Skeletal muscle cell (primary cell): ENCODE data around the gene SLC8A1.

ENCODE experiments used
- DNase-seq: peaks from one replicate; pipeline ENCODE4 v3.0.0-alpha.2; 2010; ENCODE audit warnings: low read depth
- H3K4me3 ChIP-seq: 2 replicates; pipeline ENCODE4 v1.5.1; 2011; ENCODE audit warnings: low read depth, mild to moderate bottlenecking, control low read depth, low read length, moderate library complexity

The SLC8A1 gene

GRCh38 chr2:40150266-40150665 is 301.6 kb downstream of the SLC8A1 start:
- no peak for DNase-seq
- no peak overlapping the region for H3K4me3 ChIP-seq

- no peak for DNase-seq
- H3K4me3 ChIP-seq: no peak overlapping the region
Measured at GRCh38 chr2:40148334-40148733, 303.6 kb downstream of the SLC8A1 start.

GRCh38 chr2:40147360-40147759 is 304.5 kb downstream of the SLC8A1 start:
- no peak overlapping the region for H3K4me3 ChIP-seq
- DNase-seq: no peak

DNA sequence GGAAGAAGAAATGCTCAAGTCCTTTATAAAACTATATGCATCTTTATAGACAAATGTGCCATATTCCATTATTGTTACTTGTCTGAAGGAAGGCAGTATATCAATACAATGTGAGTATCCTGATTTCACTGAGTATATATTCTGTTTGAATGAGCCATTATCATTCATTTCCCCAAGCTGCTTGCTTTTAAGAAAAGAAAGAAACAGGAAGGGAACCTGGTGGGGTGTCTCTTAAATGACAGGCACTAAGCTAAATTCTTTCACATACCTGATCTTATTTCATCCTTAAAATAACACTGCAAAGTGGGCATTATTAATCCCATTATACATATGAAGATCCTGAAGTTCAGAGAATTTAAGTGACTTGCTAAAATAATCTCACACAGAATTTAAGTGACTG is 307.9 kb downstream of the SLC8A1 start:
- DNase-seq: no peak
- no peak overlapping the region for H3K4me3 ChIP-seq

- DNase-seq: no peak
- no peak overlapping the region for H3K4me3 ChIP-seq
Measured at GRCh38 chr2:40138314-40138713, 313.6 kb downstream of the SLC8A1 start.

- DNase-seq: no peak
- H3K4me3 ChIP-seq: no peak overlapping the region
Measured at GRCh38 chr2:40131081-40131704, 320.7 kb downstream of the SLC8A1 start.

- DNase-seq: no peak
- H3K4me3 ChIP-seq: no peak overlapping the region
Measured at GRCh38 chr2:40130251-40130994, 321.5 kb downstream of the SLC8A1 start.

DNA sequence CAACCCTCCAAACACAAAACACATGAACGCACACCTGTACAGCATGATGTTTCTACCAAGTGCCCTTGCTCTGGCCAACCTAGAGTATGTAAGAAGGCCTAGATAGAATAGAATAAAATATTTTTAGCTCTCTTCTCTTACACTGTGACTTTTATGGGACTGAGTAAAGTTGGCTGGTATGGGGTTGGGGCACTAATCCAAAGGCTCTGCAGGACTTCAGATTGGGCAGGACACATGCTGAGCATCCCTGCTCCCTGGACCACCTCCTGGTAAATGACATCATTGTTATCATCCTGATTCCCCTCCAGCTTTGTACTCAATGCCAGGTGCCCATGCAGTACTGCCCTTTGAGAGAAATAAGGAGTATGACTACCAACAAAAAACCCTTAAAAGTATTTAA is 322.2 kb downstream of the SLC8A1 start:
- no peak for DNase-seq
- H3K4me3 ChIP-seq: no peak overlapping the region

DNA sequence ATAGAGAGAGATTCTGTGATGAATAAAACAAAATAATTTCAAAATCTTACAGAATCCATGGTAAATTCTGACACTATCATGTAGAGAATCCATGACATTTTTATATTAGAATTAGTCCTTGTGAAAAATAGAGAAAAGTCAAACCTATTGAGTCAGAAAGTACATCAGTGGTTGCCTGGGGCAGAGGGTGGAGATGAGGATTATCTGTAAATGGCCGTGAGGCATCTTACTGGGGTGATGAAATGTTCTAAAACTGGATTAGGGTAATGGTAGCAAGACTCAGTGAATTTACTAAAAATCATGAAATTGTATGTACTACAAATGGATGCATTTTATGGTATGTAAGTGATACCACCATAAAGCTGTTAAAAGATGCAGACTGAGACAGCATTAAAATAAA is 323.1 kb downstream of the SLC8A1 start:
- H3K4me3 ChIP-seq: no peak overlapping the region
- DNase-seq: no peak

- H3K4me3 ChIP-seq: no peak overlapping the region
- DNase-seq: peak; percentile 59
Measured at GRCh38 chr2:40127890-40128557, 323.9 kb downstream of the SLC8A1 start.

DNA sequence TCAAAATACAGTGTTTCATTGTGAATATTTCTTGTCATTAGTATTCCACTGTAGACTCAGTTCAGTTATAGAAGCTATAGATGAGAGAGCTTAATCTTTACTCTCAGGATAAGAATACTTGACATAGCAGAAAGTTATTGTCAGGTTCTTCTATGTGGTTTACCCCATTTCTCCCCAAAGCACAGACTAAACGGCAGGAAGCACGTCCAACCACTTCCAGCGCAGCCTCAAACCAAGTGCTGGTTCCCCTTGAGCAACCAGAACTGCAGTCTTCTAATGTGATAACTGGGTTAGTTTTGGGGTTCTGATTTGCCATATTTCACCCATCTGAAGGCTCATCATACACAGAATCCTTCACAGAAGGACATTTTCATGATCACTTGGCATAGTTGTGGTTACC is 324.7 kb downstream of the SLC8A1 start:
- no peak for DNase-seq
- H3K4me3 ChIP-seq: no peak overlapping the region

- H3K4me3 ChIP-seq: no peak overlapping the region
- DNase-seq: no peak
Measured at GRCh38 chr2:40126006-40126405, 325.9 kb downstream of the SLC8A1 start.

- no peak for DNase-seq
- H3K4me3 ChIP-seq: no peak overlapping the region
Measured at GRCh38 chr2:40123746-40124145, 328.1 kb downstream of the SLC8A1 start.

- no peak overlapping the region for H3K4me3 ChIP-seq
Measured at GRCh38 chr2:40123326-40123725, 328.6 kb downstream of the SLC8A1 start.

DNA sequence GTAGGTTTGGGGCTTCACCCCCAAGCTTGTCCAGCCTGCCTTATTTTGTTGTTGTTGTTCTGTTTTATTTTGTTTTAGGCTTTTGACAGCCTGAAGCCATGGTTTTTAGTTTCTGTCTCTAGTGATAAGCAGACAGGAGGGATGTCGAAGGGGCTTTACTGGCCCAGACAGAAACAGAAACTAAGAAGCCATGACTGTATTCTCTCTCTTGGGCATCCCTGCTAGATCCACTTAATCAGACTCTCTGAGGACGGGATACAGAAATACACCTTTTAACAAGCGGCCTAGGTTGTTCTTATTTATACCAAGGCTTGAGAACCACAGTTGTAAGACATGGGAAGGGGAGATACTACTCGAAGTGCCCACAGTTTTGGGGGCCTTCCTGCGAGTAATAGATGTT is 330.9 kb downstream of the SLC8A1 start:
- no peak for DNase-seq
- H3K4me3 ChIP-seq: no peak overlapping the region

More at GRCh38 chr2:40123326-40123725, 328.6 kb downstream of the SLC8A1 start:
- no peak for DNase-seq

GRCh38 chr2:40120026-40120425 is 331.9 kb downstream of the SLC8A1 start:
- H3K4me3 ChIP-seq: no peak overlapping the region
- no peak for DNase-seq

- H3K4me3 ChIP-seq: no peak overlapping the region
- DNase-seq: no peak
Measured at GRCh38 chr2:40118622-40119021, 333.3 kb downstream of the SLC8A1 start.

GRCh38 chr2:40115894-40116293 is 336.0 kb downstream of the SLC8A1 start:
- no peak for DNase-seq
- no peak overlapping the region for H3K4me3 ChIP-seq

- no peak for DNase-seq
- H3K4me3 ChIP-seq: no peak overlapping the region
Measured at GRCh38 chr2:40115348-40115747, 336.5 kb downstream of the SLC8A1 start.

- no peak for DNase-seq
- no peak overlapping the region for H3K4me3 ChIP-seq
Measured at GRCh38 chr2:40113997-40114396, 337.9 kb downstream of the SLC8A1 start.
